A549 treated with AZD2906 at 1 μM for 4 hours (cell line): ENCODE measurements around the gene ST6GAL2. TPM values are rescaled to one million over a fixed set of nuclear protein-coding genes. Genes with fewer than 3 reads are reported as not detected.

Source experiments
- total RNA-seq: library from RNA; stranded (reverse); fragments of 200-300 nt; extraction: Qiagen RNA extraction; gene quantifications from 5 replicates; pipeline ENCODE4 v1.2.3, GENCODE V29; 2022

ST6GAL2 gene, protein sequence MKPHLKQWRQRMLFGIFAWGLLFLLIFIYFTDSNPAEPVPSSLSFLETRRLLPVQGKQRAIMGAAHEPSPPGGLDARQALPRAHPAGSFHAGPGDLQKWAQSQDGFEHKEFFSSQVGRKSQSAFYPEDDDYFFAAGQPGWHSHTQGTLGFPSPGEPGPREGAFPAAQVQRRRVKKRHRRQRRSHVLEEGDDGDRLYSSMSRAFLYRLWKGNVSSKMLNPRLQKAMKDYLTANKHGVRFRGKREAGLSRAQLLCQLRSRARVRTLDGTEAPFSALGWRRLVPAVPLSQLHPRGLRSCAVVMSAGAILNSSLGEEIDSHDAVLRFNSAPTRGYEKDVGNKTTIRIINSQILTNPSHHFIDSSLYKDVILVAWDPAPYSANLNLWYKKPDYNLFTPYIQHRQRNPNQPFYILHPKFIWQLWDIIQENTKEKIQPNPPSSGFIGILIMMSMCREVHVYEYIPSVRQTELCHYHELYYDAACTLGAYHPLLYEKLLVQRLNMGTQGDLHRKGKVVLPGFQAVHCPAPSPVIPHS
- total RNA-seq, result 9.5 to 16.9 TPM (median 13.1 TPM) in 5 replicates

DNA sequence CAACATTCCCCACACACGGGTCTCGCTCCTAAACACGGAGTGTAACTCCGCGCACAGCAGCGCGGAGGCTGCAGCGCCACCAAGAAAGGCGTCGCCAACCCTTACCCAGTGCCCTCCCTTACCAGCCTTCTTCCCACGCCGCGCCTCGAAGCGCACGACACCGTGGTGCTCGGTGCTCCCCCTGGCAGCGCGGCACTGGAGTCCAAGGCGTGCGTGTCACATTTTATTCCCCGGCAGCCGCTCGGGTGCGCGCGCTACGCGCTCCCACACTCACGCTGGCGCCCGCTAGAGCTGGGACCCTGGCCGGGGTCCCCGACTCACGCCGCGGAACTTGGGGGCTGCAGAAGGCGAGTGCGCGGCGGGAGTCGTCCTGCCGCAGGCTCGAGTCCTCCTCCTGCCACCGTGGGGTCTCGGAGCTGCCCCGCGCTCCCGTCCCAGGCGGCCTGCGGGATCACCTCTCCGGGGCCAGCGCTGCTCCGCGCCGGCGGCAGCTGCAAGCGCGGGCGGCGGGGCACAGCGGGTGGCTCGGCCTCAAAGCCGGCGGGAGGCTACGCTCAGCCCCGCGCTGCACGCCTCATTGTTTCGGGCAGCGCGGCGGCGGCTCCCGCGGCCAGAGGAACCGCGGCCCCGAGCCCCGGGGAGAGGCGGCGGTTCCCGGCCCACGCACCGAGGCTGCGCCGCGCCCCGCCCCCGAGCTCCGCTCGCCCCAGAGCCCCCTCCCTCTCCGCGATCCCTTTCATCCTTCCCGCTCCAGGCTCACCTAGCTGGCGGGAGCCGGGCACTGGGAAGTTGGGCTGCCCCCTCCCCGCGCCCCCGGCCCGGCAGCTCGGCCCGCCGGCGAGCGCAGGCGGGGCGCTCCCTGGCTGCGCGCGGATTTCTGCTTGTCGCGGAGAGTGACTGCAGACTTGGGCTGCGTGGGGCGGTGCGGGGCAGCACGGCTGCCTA, at the start of gene ST6GAL2:
Gene ST6GAL2, minus strand, starts transcription at position 197 of the 945 bp plus-strand sequence. CDS start 42,190 bp downstream, outside the sequence.

